HG03457 (cell line): ENCODE results near the gene ZNF346.
"Not testable (repeated sequence)": the region's sequence is repeated elsewhere in the genome, so short reads cannot be mapped to it uniquely, and the experiment has no call there.

Experiments
- ATAC-seq: cut with Tn5 transposase; IDR thresholded peaks from one replicate; pipeline ENCODE4 v1.9.1; 2021; ENCODE audit warnings: moderate number of reproducible peaks; ENCODE audit not compliant: unreplicated experiment

Gene ZNF346

GRCh38 chr5:177022386-177023302 lies at the start of gene ZNF346:
Gene ZNF346, plus strand, starts transcription at chr5:177022696. Its CDS starts 43 bp downstream, at chr5:177022739.
- ATAC-seq = peak; percentile 74

GRCh38 chr5:176979669-176980068 lies 42.8 kb upstream of the ZNF346 start:
- ATAC-seq = no peak

- no peak for ATAC-seq
Measured at GRCh38 chr5:176980818-176981217, 41.7 kb upstream of the ZNF346 start.

GRCh38 chr5:176983112-176983511 lies 39.4 kb upstream of the ZNF346 start:
- not testable (repeated sequence) for ATAC-seq

GRCh38 chr5:176983593-176983992 lies 38.9 kb upstream of the ZNF346 start:
- not testable (repeated sequence) for ATAC-seq

GRCh38 chr5:176984176-176984575 lies 38.3 kb upstream of the ZNF346 start:
- not testable (repeated sequence) for ATAC-seq

- ATAC-seq = peak; percentile 63
Measured at GRCh38 chr5:176985516-176985915, 37.0 kb upstream of the ZNF346 start.

- no peak for ATAC-seq
Measured at GRCh38 chr5:176986280-176986679, 36.2 kb upstream of the ZNF346 start.

- ATAC-seq = no peak
Measured at GRCh38 chr5:176987583-176987982, 34.9 kb upstream of the ZNF346 start.

GRCh38 chr5:176993081-176993480 lies 29.4 kb upstream of the ZNF346 start:
- not testable (repeated sequence) for ATAC-seq

GRCh38 chr5:176994460-176995121 lies 27.9 kb upstream of the ZNF346 start:
- no peak for ATAC-seq

GRCh38 chr5:176995122-176995490 lies 27.4 kb upstream of the ZNF346 start:
- no peak for ATAC-seq

GRCh38 chr5:176995896-176996767 lies 26.4 kb upstream of the ZNF346 start:
- ATAC-seq = no peak

- ATAC-seq = no peak
Measured at GRCh38 chr5:176996780-176997179, 25.7 kb upstream of the ZNF346 start.

- ATAC-seq = no peak
Measured at GRCh38 chr5:176998828-176999227, 23.7 kb upstream of the ZNF346 start.

GRCh38 chr5:176999526-176999925 lies 23.0 kb upstream of the ZNF346 start:
- not testable (repeated sequence) for ATAC-seq

- ATAC-seq = no peak
Measured at GRCh38 chr5:177003649-177004048, 18.8 kb upstream of the ZNF346 start.

GRCh38 chr5:177004961-177005360 lies 17.5 kb upstream of the ZNF346 start:
- no peak for ATAC-seq

- peak; percentile 55 for ATAC-seq
Measured at GRCh38 chr5:177005619-177006264, 16.8 kb upstream of the ZNF346 start.

GRCh38 chr5:177006265-177006972 lies 16.1 kb upstream of the ZNF346 start, which contains the start of gene UIMC1:
Gene UIMC1, minus strand, starts transcription at chr5:177006779. Its CDS starts 24,164 bp downstream, at chr5:176982615.
- peak; percentile 47 for ATAC-seq
